Pulmonary artery endothelial cell (primary cell): Measurements from ENCODE around the gene XRCC4. TPM values are rescaled to one million over a fixed set of nuclear protein-coding genes. Genes with fewer than 3 reads are reported as not detected.

Experiments used
- DNase-seq: peaks from one replicate; pipeline ENCODE4 v3.0.0-alpha.2; 2011; ENCODE audit warnings: low read depth, low spot score
- total RNA-seq: library from RNA; depleted of rRNA; stranded (reverse); fragments of >200 nt; gene quantifications from 2 replicates; pipeline ENCODE4 v1.2.3, GENCODE V29; 2014

Gene XRCC4
- total RNA-seq, 1 donor from 2014 or later = 8.8 TPM

DNA sequence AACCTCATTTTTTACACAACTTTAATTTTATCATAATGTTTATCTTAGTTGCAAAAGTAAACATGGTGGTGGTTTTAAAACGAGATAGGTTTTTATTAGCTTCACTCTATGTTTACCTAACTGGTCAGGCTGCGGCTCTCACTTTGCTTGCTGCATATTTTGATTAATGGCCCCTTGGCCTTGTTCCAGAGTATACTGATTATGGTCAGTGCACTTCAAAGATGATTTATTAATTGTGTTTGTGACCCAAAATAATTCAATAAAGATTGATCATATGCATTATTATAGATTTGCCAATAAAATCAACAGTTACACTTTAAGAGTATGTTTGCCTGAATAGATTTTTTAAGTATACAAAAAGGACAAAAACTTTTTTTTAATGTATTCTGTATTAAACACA, 188.0 kb downstream of the XRCC4 start:
- no peak for DNase-seq

DNA sequence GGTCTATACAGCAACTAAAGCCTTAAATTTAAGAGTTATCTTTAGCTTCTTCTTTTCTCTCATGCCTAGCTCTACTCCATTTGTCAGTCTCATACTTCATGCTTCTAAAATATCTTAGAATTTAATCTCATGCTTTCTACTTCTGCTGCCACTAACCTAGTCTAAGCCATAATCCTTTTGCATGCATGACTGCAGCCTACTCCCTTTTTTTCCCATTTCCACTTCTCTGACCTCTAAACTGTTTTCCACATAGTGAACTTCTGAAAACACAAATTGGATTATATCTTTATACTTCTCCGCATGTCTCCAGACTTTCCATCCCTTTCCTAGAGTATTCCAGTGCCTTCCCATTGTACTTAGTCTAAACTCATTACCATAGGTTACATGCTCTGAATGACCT, 193.0 kb downstream of the XRCC4 start:
- DNase-seq = no peak

DNA sequence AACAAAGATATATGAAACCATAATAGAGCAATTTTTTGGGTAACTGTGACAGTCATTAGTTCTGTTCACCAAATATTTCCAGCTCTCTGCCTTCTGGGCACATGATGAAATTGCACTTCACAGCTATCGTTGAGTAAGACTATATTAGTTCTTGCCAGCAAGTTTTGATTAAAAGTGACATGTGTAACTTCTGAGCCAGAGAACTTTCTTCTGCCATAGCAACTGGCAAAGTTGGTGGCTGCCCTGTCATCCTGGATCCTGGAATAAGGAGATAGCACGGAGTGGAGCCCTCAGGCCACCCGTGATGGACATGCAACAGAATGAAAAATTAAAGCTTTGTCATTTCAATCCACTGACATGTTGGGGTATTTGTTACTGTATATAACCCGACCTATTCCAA, 199.8 kb downstream of the XRCC4 start:
- no peak for DNase-seq

DNA sequence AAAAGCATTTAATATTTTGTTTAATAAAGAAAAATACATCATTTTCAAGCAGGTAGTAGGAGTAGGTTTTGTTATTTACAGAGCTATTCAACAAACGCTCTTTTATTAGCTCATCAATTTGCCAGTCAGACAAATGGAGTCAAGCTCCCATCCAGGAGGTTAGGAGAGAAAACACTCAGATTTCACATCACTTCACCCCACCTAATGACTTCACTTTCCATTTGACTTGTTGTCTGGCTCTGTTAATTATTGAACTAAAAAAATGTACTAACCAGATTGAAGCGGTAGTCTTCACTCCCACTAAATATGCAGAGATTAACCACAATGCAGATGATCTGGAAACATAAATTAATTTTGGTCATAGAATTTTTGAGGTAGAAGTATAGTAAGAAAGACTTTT, 200.6 kb downstream of the XRCC4 start:
- no peak for DNase-seq

DNA sequence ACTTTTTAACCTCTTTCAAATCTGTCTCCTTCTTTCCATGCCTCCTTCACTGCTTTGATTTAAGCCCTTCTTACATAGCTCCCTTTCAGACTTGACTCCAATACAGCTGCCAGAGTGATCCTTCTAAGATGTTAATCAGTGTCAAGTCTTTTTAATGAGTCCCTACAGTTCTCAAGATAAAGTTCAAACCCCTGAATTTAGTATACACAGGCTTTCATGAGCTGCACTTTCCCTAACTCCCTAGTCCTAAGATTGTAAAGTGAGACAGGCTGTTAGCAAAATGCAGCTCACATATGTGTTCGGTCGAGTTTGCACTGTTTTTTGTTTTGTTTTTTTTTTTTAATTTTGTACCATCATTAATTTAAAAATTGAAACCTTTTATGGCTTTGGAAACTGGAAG, 203.8 kb downstream of the XRCC4 start:
- DNase-seq = no peak

DNA sequence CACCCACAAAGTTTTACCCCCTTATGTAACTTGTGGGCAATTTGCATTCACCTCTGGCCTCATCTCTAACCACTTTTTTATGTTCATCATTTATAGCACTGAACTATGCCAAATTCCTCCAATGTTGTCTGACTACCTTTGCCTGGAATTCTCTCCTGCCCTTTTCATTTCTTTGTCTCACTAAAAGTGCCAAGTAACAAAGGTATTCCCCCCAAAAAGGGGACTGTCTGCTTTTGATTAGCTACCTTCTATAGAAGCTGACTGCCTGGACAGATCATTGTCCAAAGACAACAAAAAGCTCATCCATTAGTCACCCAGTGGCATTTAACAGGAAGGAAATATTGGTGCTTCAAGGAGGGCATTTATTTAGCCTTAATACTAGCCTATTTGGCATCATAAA, 204.3 kb downstream of the XRCC4 start:
- no peak for DNase-seq

DNA sequence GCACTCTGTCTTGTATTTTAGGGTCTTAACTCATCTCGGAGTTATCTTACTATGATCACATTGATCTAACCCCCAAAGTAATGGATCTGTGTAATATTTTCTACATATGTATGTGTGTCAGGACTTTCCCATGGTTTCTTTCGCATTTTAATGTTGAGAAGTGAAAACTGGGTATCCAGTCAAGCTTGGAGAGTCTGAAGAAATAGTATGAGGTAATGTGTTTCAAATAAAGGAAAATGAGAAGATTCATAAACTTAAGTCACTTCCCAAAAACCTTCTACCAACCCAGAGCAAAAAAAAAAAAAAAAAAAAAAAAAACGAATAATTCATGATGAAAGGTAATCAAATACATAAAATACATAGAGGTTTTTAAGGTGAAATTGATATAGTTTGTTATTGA, 206.4 kb downstream of the XRCC4 start:
- no peak for DNase-seq

DNA sequence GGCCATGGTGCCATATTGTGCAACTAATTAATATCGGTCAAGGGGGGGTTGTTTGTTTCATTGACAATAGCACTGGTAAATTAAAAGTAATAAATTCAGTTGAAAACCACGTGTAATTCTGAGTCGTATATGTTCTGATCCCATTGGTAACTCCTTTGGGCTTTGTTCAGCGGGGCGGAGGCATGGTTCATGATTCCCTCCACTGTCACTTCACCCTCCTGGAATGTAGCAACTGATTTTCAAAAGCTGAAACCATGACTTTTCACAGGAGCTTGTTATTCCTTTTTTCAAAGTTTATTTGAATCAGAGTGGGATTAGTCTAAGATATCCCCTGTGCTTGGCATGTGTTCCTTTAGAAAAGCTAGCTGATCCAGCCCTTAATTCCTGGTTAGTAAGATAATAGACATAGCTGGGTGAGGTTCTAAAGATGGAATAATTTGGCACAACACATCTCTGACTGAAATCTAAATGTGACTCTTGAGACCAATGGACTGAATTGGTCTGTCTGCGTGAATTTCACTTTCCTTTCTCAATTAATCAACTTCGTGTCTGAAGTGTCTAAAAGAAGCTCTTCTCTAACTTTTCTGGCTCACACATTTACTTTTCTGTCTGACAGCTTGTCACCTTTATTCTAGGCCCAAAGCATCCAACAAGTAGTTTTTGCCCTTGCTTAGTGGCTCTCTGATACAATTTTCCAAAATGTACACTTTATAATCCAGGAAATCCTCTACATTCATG, 208.5 kb downstream of the XRCC4 start:
- no peak for DNase-seq

DNA sequence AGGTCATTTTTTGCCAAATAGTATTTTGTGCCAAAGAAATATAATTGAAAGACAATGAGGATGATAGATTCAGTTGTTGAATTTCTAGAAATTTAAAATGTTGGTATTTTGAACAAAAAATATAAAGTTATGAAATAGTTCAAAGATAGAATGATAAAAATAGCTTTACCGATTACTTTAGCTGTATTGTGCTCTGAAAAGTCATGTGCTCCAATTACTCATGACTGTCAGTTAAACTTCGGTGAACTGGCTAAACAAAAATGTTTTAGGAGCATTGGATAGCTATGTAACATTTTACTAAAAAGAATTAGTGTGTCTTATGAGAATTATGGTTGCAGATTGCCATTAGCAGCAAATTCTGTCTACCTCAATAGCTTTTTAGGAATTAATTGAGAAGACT, 216.9 kb downstream of the XRCC4 start:
- no peak for DNase-seq

DNA sequence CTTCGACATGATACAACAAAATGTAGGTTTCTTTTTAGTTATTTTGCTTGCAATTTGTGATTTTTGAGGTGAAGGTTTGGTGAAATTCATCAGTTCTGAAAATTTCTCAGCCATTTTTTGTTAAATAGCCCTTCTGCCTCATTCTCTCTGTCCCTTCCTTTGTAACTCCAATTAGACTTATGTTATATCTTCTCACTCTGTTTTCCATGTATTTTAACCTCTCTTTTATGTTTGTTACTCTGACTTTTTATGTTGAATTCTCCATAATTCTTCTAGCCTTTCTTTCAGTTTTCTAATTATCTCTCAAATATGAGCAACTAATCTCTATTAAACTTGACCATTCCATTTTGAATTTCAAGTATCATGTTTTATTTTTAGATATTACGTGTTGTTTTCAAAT, 222.0 kb downstream of the XRCC4 start:
- no peak for DNase-seq

DNA sequence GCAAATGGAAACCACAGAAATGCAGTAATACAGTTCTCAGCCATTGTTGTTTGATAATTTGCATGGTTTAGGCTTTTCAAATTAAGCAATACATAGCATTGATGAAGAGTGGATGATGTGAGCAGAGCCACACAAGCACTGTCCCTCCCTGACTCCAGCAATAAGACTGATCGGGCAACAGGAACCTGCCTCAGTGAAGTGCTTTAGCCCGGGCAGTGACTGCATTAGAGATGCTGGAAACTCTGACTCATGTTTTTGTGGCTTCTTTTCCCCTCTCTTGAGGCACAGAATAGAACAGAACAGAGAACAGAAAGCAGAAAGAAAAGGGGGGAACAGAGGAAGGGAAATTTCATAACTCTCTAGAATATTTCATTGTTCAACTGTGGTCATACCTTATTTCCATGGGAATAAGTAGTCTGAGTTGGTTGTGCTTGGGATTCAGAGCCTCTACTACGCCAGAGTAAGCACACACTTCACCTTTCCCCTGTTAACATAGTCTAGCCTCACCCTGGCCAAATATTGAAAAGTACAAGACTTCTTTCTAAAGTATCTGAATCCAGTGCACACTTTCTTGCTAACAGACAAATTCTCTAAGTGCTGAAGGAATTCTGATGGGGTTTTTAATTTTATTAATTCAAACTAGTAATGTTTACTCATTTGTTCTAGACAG, 229.4 kb downstream of the XRCC4 start:
- no peak for DNase-seq

DNA sequence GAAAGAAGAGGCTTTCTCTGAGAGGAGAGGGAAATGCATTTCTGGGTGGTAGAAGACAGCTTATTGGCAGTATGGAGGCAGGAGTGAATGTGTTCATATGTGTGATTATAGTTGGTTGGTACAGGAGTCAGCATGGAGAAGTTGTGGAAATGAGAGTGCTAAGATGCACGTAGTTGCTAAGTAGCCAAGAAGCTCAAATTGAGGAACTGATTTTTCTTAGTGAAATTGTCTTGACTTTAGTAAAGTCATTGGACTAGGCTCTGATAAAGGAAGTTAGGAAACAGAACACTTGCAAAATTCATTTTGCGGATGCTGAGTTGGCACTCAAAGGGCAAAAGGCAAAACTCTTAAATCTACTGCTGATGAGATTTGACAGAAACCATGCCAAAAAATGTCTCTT, 235.3 kb downstream of the XRCC4 start:
- DNase-seq = no peak

DNA sequence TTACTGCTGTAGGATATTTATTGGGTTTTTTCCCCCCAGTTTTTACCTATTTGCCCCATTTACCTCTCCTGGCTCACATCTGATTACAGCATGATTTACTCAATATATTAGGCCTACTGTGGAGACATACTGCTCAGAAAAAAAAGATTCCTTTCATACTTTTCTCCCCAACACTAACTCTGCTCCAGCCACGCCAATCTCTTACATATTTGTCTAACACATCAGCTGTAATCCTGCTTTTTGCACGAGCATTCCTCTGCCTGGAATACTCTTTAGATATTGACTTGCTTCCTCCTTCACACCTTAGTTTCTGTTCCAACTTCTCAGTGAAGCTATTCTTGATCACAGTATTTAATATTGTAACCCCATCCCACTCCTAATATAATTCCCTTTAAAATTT, 236.1 kb downstream of the XRCC4 start:
- no peak for DNase-seq

DNA sequence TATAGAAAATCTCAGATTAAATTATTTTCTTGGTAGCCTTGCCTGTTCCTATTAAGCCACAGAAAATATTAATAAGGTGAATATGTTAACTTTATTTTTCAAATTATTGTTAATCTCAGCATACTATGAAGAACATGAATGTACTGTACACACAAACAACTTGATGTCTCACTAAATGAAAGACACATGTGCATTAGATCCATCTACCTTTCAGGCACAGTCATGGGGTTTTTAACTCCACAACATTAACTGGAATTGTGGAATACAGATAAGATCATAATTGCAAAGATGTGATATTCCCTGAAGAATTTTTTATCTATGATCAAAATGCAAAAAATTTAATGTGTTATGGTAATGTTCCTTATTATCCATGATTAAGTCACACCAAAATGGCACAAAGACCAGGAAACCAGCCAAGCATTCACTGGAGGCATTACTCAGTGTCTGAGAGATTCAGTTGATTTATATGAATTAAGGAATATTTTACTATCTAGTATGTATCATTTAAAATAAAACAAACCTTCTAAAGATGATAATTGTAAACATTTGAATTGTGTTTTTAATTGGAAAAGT, 244.2 kb downstream of the XRCC4 start:
- no peak for DNase-seq

DNA sequence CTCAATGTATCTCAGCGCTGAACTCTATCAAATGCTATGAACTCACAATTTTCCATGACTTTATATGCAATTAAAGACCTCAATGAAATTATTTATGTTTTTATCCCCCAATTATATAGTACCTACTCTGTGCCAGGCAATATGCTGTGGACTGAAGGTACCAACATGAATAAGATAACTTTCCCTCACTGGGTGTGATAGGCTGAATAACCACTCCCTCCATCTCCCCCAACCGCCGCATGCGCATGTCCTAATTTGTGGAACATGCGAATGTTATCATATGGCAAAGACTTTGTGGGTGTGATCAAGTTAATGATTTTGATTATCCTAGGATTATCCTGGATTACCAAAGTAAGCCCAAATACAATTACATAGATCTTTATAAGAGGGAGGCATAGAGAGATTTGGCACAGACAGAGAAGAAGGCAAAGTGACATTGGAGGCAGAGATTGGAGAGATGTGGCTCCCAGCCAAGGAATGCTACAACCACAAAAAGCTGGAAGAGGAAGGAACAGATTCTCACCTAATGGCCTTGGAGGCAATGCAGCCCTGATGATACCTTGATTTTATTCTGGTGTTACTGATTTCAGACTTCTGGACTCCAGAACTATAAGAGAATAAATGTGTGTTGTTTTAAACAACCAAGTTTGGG, 245.1 kb downstream of the XRCC4 start:
- no peak for DNase-seq

DNA sequence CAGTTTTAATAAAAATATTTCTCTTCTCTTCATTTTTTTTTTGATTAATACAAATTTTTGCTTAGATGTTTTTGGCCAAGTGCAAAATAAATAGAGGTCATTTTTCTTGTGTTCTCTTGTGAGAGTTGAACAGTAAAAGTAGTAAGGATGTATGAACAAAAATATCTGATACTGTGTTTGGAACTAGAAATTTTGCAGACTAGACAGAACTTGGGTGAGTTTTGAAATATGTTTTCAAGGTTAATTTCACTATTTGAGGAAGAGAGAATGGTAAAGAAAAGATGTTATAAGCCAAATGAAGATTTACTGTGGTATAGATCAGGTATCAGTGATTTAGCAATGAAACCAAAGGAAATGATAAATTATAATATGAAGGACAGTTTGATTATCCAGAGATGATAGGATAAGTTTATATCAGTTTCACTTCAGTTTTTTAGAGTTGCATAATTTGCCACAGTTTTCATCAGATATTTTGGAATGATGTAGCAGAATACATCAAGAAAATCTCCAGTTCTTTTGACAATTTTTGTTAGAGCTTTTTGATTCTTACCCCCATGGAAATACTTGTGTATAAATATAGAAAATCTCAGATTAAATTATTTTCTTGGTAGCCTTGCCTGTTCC, 246.3 kb downstream of the XRCC4 start:
- no peak for DNase-seq

DNA sequence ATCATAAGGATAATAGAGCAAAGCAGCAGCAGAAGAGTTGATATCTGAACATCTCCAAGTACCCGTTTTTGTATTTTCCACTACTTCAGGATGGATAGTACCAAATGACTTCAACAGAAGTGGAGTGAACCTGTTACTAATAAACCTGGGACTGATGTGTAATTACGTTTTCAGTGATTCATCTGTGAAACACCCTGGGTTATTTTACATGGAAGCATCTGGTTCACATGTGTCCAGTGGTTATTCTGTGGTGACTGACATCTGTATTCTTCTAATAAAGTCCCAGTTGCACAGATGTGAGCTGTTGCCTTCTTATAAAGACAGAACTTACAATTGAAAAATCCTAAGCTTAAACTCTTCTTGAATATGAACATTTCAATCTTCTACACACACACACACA, 254.5 kb downstream of the XRCC4 start:
- DNase-seq = no peak

DNA sequence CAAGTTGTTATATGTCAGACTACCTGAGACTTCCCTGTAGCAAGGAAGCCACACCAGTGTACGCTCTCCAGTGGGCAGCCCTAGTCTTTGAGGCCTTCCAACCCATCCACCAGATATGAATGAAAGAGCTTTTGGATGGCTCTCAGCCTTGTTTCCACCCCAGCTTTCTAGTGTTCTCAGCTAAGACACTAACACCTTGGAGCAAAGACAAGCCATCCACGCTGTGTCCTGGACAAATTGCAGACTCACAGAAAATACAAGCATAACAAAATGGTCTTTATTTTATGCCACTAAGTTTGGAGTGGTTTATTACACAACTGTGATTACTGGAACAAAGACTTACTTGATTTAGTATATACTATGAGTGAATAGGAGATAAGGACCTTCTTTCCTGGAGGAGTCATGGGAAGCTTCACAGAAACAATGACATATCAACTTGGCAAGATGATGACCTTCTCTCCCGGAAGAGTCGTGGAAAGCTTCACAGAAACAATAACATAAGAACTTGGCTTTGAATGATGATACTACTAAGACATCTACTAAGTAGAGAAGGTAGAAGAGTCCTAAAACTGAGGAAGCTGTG, 260.2 kb downstream of the XRCC4 start:
- no peak for DNase-seq

DNA sequence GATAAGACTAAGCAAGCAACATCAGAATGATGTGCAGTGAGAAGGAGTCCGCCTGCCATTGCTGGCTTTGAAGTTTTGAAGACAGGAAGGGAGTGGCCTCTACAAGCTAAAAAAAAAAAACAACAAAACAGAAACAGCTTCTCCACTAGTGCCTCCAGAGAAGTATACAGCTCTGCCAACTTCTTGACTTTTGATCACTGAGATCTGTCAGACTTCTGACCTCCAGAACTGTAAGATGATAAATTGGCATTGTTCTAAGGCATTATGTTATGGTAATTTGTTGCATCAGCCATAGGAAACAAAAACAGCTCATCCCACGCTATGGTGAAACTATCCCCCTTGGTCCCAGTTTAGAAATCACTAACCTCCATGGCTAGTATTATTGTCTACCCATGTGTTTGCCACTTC, 263.2 kb downstream of the XRCC4 start:
- DNase-seq = no peak

DNA sequence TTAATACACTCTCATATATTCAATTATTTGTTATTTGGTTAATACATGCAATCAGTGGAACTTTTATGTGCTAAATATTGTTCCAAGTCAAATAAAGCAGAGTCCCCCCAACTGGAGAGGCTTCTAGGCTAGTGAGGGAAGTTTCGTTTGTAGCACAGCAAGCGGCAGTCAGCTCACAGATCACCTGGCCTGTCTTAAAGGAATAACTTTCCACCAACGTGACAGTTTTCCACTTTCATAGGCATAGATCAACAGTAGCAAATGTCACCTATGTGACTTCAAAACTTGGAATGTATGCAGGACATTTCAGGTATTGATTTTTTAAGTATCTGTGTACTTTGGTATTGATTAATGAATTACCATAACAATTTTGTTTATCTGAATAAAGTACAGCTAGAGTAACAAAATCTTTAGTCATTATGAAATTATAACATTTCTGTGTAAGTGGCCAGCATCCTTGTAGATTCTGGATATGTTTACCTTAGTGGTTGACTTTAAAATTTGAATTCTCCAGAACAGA, 264.5 kb downstream of the XRCC4 start:
- DNase-seq = no peak

DNA sequence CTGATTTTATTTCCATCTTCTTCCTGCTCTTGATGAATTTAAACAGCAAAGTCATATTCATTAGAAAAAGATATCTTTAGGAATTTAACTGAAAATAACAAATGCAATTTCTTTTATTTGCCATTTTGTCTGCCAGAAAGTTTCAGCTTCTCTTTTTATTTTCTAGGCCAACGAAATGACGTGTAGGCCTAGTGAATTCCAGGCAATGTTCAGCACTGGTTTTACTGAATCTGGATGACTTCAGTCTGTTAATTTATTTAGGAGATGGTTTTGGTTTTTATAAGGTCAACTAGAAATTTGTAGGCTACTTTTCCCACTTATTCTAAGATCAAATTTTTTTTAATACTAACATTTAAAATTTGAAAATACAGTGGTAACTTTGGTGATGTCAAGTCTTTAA, 265.1 kb downstream of the XRCC4 start:
- DNase-seq = no peak
